ENCODE data around the gene NUBPL. TPM values are rescaled to one million over a fixed set of nuclear protein-coding genes. Genes with fewer than 3 reads are reported as not detected.
"Not testable (repeated sequence)": the region's sequence is repeated elsewhere in the genome, so short reads cannot be mapped to it uniquely, and the experiment has no call there.

The NUBPL gene
- polyA plus RNA-seq, 1 experiment = 9.3 TPM

DNA sequence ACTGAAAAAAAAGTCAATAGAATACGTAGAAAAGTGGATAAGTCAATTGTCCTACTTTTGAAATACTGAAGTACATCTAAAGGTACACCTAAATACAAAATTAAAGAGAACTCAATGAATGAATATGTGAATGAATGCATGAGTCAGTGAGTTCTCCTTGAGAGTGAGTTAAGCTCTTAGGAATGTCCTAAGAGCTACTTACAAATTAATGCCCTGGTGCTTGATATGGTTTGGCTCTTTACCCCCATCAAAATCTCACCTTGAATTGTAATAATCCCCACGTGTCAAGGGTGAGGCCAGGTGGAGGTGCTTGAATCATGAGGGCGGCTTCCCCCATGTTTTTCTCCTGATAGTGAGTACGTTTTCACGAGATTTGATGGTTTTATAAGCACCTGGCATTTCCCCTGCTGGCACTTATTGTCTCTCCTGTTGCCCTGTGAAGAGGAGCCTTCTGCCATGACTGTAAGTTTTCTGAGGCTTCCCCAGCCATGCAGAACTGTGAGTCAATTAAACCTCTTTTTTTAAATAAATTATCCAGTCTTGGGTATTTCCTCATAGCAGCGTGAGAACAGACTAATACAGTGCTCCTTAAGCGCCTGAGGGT, 323.7 kb downstream of the NUBPL start:
- ChIA-PET CTCF (no interaction called here), POLR2A (no interaction called here)
- H3K9me3 ChIP-seq (ENCODE audit: control insufficient read depth, insufficient read depth, low read length) = no peaks in the 10 kb centered on the region
- H3K27me3 ChIP-seq (ENCODE audit: control insufficient read depth, insufficient read depth, low read length) = no peaks in the 10 kb centered on the region
- no peak for DNase-seq (ENCODE audit: low read depth, low spot score)
- H3K4me3 ChIP-seq (ENCODE audit: low read depth, low read length) = no peak overlapping the region
- H3K27ac ChIP-seq (ENCODE audit: low read depth, low read length) = no peak overlapping the region
- TF ChIP-seq, protein P1, sequence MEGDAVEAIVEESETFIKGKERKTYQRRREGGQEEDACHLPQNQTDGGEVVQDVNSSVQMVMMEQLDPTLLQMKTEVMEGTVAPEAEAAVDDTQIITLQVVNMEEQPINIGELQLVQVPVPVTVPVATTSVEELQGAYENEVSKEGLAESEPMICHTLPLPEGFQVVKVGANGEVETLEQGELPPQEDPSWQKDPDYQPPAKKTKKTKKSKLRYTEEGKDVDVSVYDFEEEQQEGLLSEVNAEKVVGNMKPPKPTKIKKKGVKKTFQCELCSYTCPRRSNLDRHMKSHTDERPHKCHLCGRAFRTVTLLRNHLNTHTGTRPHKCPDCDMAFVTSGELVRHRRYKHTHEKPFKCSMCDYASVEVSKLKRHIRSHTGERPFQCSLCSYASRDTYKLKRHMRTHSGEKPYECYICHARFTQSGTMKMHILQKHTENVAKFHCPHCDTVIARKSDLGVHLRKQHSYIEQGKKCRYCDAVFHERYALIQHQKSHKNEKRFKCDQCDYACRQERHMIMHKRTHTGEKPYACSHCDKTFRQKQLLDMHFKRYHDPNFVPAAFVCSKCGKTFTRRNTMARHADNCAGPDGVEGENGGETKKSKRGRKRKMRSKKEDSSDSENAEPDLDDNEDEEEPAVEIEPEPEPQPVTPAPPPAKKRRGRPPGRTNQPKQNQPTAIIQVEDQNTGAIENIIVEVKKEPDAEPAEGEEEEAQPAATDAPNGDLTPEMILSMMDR (IDR thresholded peaks at IDR 0.05; ENCODE audit: low read depth, low read length) = no peak

- Histone ChIP-seq H3K27me3 (ENCODE audit: control insufficient read depth, insufficient read depth, low read length) (no peaks in the 10 kb centered on the region), H3K4me3 (ENCODE audit: low read depth, low read length) (no peak overlapping the region), H3K27ac (ENCODE audit: low read depth, low read length) (no peak overlapping the region), H3K9me3 (ENCODE audit: control insufficient read depth, insufficient read depth, low read length) (no peaks in the 10 kb centered on the region)
- no peak for DNase-seq (ENCODE audit: low read depth, low spot score)
- POLR2A ChIA-PET = no interaction called here
- TF ChIP-seq, protein P1 (IDR thresholded peaks at IDR 0.05; ENCODE audit: low read depth, low read length) = no peak
- CTCF ChIA-PET = no interaction called here
Measured at GRCh38 chr14:31886156-31886835, 325.1 kb downstream of the NUBPL start.

GRCh38 chr14:31887929-31888580, 326.9 kb downstream of the NUBPL start:
- no peaks in the 10 kb centered on the region for H3K9me3 ChIP-seq (ENCODE audit: control insufficient read depth, insufficient read depth, low read length)
- no peaks in the 10 kb centered on the region for H3K27me3 ChIP-seq (ENCODE audit: control insufficient read depth, insufficient read depth, low read length)
- ChIA-PET POLR2A (no interaction called here), CTCF (no interaction called here)
- no peak overlapping the region for H3K4me3 ChIP-seq (ENCODE audit: low read depth, low read length)
- no peak for DNase-seq (ENCODE audit: low read depth, low spot score)
- no peak overlapping the region for H3K27ac ChIP-seq (ENCODE audit: low read depth, low read length)
- TF ChIP-seq, protein P1 (IDR thresholded peaks at IDR 0.05; ENCODE audit: low read depth, low read length) = no peak

DNA sequence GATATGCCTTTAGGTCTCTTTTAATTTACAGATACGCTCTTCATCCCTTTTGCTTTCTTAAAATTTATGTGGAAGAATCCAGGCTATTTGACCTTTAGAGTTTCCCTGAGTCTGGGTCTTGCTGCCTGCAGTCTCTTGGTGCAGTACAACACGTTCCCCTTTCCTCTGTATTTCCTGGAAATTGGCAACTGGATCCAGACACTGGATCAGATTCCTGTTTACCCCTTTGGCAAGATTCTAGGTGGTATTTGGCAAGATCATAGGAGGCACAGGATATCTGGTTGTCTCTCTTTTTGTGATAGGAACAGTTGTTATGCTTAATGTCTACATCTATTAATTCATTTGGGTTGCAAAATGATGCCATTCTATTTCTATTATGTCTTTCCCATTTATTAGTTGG, 328.1 kb downstream of the NUBPL start:
- ChIA-PET POLR2A (no interaction called here), CTCF (no interaction called here)

GRCh38 chr14:31890202-31890601, 329.0 kb downstream of the NUBPL start:
- H3K9me3 ChIP-seq (ENCODE audit: control insufficient read depth, insufficient read depth, low read length); DNase-seq (ENCODE audit: low read depth, low spot score); H3K4me3 ChIP-seq (ENCODE audit: low read depth, low read length); POLR2A ChIA-PET; H3K27me3 ChIP-seq (ENCODE audit: control insufficient read depth, insufficient read depth, low read length); H3K27ac ChIP-seq (ENCODE audit: low read depth, low read length); CTCF ChIA-PET: not testable (repeated sequence)

More for the DNA sequence above, 328.1 kb downstream of the NUBPL start:
- no peaks in the 10 kb centered on the region for H3K27me3 ChIP-seq (ENCODE audit: control insufficient read depth, insufficient read depth, low read length)
- no peak overlapping the region for H3K4me3 ChIP-seq (ENCODE audit: low read depth, low read length)
- no peak for DNase-seq (ENCODE audit: low read depth, low spot score)
- H3K27ac ChIP-seq (ENCODE audit: low read depth, low read length) = no peak overlapping the region
- TF ChIP-seq, protein P1 (IDR thresholded peaks at IDR 0.05; ENCODE audit: low read depth, low read length) = no peak
- H3K9me3 ChIP-seq (ENCODE audit: control insufficient read depth, insufficient read depth, low read length) = no peaks in the 10 kb centered on the region
